Choroid plexus epithelial cell (primary cell): ENCODE measurements around the gene GNAL.

Experiments used
- DNase-seq: peaks from one replicate; pipeline ENCODE4 v3.0.0-alpha.2; 2010; ENCODE audit warnings: low read depth
- H3K4me3 ChIP-seq: 2 replicates; pipeline ENCODE4 v1.5.1; 2011; ENCODE audit warnings: low read depth, mild to moderate bottlenecking, control low read depth, low read length, moderate library complexity
- TF ChIP-seq, protein P1 (sequence below): conservative IDR thresholded peaks from 2 replicates; pipeline ENCODE4 v1.5.1; 2011; ENCODE audit warnings: low read depth, mild to moderate bottlenecking, control low read depth, inconsistent platforms, low read length, moderate library complexity

GNAL gene

GRCh38 chr18:11792632-11793031 lies 103.6 kb downstream of the GNAL start:
- DNase-seq: no peak
- no peak overlapping the region for H3K4me3 ChIP-seq
- TF ChIP-seq, protein P1, sequence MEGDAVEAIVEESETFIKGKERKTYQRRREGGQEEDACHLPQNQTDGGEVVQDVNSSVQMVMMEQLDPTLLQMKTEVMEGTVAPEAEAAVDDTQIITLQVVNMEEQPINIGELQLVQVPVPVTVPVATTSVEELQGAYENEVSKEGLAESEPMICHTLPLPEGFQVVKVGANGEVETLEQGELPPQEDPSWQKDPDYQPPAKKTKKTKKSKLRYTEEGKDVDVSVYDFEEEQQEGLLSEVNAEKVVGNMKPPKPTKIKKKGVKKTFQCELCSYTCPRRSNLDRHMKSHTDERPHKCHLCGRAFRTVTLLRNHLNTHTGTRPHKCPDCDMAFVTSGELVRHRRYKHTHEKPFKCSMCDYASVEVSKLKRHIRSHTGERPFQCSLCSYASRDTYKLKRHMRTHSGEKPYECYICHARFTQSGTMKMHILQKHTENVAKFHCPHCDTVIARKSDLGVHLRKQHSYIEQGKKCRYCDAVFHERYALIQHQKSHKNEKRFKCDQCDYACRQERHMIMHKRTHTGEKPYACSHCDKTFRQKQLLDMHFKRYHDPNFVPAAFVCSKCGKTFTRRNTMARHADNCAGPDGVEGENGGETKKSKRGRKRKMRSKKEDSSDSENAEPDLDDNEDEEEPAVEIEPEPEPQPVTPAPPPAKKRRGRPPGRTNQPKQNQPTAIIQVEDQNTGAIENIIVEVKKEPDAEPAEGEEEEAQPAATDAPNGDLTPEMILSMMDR: no peak

DNA sequence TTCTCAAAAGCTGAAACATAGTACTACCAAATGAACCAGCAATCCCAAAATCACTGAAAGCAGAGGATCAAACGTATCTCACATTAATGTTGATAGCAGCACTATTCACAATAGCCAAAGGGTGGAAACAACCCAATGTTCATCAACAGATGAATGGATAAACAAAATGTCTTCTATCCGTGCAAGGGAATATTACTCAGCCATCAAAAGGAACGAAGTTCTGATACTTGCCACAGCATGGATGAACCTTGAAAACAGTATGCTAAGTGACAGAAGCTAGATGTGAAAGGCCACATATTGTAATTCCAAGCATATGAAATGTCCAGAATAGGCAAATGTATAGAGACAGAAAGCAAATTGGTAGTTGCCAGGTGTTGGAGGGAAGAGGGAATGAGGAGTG lies 105.1 kb downstream of the GNAL start:
- TF ChIP-seq, protein P1: no peak
- no peak overlapping the region for H3K4me3 ChIP-seq
- no peak for DNase-seq

- H3K4me3 ChIP-seq: no peak overlapping the region
- TF ChIP-seq, protein P1: no peak
- no peak for DNase-seq
Observed at GRCh38 chr18:11795916-11796315, 106.9 kb downstream of the GNAL start.

GRCh38 chr18:11798271-11798670 lies 109.2 kb downstream of the GNAL start:
- DNase-seq: no peak
- TF ChIP-seq, protein P1: no peak
- H3K4me3 ChIP-seq: no peak overlapping the region

DNA sequence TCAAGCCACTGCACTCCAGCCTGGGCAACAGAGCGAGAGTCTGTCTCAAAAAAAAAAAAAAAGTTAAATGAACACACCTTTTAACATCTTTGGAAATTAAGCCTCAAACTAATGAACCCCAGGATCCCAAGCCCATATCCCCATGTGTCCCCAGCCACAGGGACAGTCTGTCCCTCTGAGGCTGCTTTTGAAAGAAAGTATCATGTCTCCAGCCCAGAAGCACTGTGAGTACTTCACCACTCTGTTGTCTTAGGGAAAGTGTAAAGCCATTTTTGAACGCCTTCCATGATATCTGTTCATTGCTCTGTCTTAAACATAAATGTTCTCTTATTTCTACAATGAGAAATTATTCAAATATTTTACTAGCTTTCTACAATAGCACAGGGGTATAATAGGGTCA lies 110.0 kb downstream of the GNAL start:
- no peak for DNase-seq
- TF ChIP-seq, protein P1: no peak
- H3K4me3 ChIP-seq: no peak overlapping the region

DNA sequence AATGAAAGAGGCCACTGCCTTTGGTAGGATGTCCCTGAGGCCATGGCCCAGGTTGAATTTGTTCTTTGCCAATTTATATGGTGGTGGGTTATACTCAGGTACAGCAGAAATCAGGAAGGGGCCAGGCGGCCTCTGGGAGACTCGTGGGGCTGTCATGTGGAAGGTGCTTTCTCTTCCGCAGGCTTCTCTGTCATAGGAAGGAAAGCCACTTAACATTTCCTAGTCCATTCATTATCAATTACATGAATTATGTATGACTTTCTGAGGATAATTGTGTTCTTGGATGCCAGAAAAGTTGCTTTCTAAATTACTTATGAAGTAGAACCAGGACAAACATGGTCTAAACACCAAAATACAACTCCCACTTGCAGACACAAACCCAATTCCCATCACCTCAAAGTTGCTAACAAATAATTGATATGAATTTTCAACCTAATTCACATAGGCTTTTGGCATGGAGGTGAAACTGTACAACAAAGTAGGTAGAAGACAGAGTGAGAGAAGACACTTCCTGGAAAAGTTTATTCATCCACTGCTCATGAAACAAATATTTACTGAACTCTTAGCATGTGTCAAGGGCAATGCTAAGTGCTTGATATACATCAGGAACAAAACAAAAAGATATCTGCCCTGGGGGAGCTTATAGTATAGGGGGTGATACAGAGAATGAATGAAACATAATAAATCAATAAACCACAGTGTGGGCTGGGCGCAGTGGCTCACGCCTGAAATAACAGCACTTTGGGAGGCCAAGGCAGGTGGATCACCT lies 111.7 kb downstream of the GNAL start:
- no peak for DNase-seq
- H3K4me3 ChIP-seq: no peak overlapping the region
- TF ChIP-seq, protein P1: no peak

DNA sequence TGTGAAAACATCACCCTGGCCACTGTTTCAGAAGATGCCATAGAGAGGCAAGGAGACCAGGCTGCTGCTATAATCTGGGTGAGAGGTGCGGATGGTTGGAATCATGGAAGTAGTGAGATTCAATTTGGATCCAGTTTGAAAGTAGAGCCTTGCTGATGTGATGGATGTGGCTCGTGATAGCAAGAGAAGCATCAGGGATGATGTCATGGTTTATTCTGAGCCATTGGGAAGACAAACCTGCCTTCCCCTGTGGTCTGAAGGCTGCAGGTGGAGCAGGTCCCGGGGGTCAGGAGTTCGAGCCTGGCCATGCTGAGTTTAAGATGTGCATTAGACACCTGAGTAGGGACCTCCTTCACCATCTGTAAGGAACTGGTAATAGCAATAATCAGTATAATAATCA lies 112.5 kb downstream of the GNAL start:
- DNase-seq: no peak
- TF ChIP-seq, protein P1: no peak
- no peak overlapping the region for H3K4me3 ChIP-seq
